PC-9 (cell line): Measurements from ENCODE around the gene SAPCD1. TPM values are rescaled to one million over a fixed set of nuclear protein-coding genes. Genes with fewer than 3 reads are reported as not detected.

Experiments
- BruUV-seq: library from RNA; stranded (reverse); fragments of 400-500 nt; replicated peaks from 2 replicates; lab custom pipeline; 2021; lab: Mats Ljungman, UMichigan
- CTCF ChIA-PET: fragments of 300-600 bp; sonication (Branson Sonifier 250); formaldehyde crosslinking; loops from one replicate; lab custom pipeline; 2022; ENCODE audit warnings: antibody characterized with exemption; lab: Charles Lee
- POLR2A ChIA-PET: fragments of 300-600 bp; sonication (Branson Sonifier 250); formaldehyde crosslinking; loops from one replicate; lab custom pipeline; 2022; ENCODE audit warnings: antibody characterized with exemption; ENCODE audit not compliant: unreplicated experiment; lab: Charles Lee
- DNase-seq, 2 experiments: peaks; one replicate each; pipeline versions ENCODE4 v3.0.0 to v3.0.0-alpha.2; 2015 to 2022; ENCODE audit warnings: mixed read lengths in 1 of 2
- H2AFZ ChIP-seq: fragments of 200-600 bp; sonication (generic); 2 replicates; pipeline ENCODE4 v1.8.1; 2017; ENCODE audit warnings: antibody characterized with exemption
- H3F3A ChIP-seq: fragments of 200-600 bp; sonication (generic); 2 replicates; pipeline ENCODE4 v1.8.1; 2017; ENCODE audit warnings: antibody characterized with exemption, mild to moderate bottlenecking, low read depth; ENCODE audit not compliant: insufficient read depth
- H3K27ac ChIP-seq: fragments of 200-600 bp; sonication (generic); 2 replicates; pipeline ENCODE4 v1.6.1; 2016; ENCODE audit warnings: mixed run types
- H3K27me3 ChIP-seq: fragments of 200-600 bp; sonication (generic); 2 replicates; pipeline ENCODE4 v1.6.1; 2016; ENCODE audit warnings: low read depth, mixed run types; ENCODE audit not compliant: insufficient read depth
- H3K36me3 ChIP-seq: fragments of 200-600 bp; sonication (generic); 2 replicates; pipeline ENCODE4 v1.6.1; 2016; ENCODE audit warnings: low read depth, mixed run types
- H3K4me1 ChIP-seq: fragments of 200-600 bp; sonication (generic); replicated peaks from 2 replicates; pipeline ENCODE4 v1.6.1; 2016; ENCODE audit warnings: mixed run types; ENCODE audit not compliant: insufficient read depth
- H3K4me2 ChIP-seq: fragments of 200-600 bp; sonication (generic); 2 replicates; pipeline ENCODE4 v1.6.1; 2017; ENCODE audit warnings: mixed run types
- H3K4me3 ChIP-seq: fragments of 200-600 bp; sonication (generic); 2 replicates; pipeline ENCODE4 v1.6.1; 2016; ENCODE audit warnings: mixed run types
- H3K79me2 ChIP-seq: fragments of 200-600 bp; sonication (generic); 2 replicates; pipeline ENCODE4 v1.6.1; 2017; ENCODE audit warnings: low read depth, mixed run types
- H3K9me2 ChIP-seq: fragments of 200-600 bp; sonication (generic); 2 replicates; pipeline ENCODE4 v1.8.1; 2017; ENCODE audit warnings: mild to moderate bottlenecking; ENCODE audit not compliant: insufficient read depth
- H3K9me3 ChIP-seq: fragments of 200-600 bp; sonication (generic); 2 replicates; pipeline ENCODE4 v1.8.1; 2016; ENCODE audit warnings: low read depth; ENCODE audit not compliant: insufficient read depth
- H4K20me1 ChIP-seq: fragments of 200-600 bp; sonication (generic); 2 replicates; pipeline ENCODE4 v1.8.1; 2017; ENCODE audit not compliant: insufficient read depth
- CTCF ChIP-seq: fragments of 200-600 bp; sonication (generic); conservative IDR thresholded peaks from 2 replicates; pipeline ENCODE4 v1.6.1; 2017; ENCODE audit warnings: mixed run types, antibody characterized with exemption, mild to moderate bottlenecking, moderate library complexity
- EZH2 ChIP-seq: fragments of 200-600 bp; sonication (generic); IDR thresholded peaks from 2 replicates; pipeline ENCODE4 v1.8.0; 2017; ENCODE audit warnings: antibody characterized with exemption, low read depth
- intact Hi-C: fragments of 100-400 bp; cut with micrococcal nuclease; formaldehyde crosslinking; loops from one replicate; pipeline ENCODE4 v1.10.0; 2022; ENCODE audit not compliant: unreplicated experiment
- total RNA-seq: library from RNA; stranded (reverse); gene quantifications from 2 replicates; pipeline ENCODE4 v1.2.3, GENCODE V29; 2021

SAPCD1 gene
- total RNA-seq, 1 experiment from 2014 or later = 11.1 TPM

DNA sequence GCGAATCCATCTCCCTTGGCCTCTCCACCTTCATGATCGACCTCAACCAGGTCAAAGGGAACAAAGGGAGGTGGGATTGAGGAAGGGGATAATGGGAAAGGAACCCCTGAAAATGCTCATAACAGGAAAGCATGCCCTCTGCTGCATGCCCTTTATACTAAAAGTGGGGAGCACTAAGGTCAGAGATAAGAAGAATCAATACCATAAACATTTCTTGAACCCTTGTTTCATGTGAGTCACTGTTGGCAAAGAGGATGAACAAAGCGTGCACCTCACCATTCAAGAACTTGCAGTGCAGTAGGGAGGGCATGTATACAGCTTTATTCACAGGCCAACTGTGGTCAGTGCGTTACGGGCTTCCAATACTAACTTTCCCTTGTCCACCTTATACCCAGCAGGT is 1.7 kb upstream of the SAPCD1 start:
- intact Hi-C loops = no loop called here
- Histone ChIP-seq H3K36me3 (no peaks in the 10 kb centered on the region), H4K20me1 (no peaks in the 10 kb centered on the region), H3K9me2 (no peaks in the 10 kb centered on the region), H3K4me2 (no peak overlapping the region), H2AFZ (no peak overlapping the region), H3F3A (peaks cover 8% of the 10 kb centered on the region; the same call in 1 of the 2 replicates), H3K27me3 (no peaks in the 10 kb centered on the region), H3K4me3 (no peak overlapping the region), H3K79me2 (no peaks in the 10 kb centered on the region), H3K27ac (no peak overlapping the region), H3K4me1 (peaks cover 5% of the 10 kb centered on the region; the same call in 1 of the 2 replicates), H3K9me3 (no peaks in the 10 kb centered on the region)
- no TSS peak for BruUV-seq
- DNase-seq = no peak
- POLR2A ChIA-PET = no interaction called here
- no peak for TF ChIP-seq EZH2
- TF ChIP-seq CTCF = no peak
- CTCF ChIA-PET = no interaction called here

DNA sequence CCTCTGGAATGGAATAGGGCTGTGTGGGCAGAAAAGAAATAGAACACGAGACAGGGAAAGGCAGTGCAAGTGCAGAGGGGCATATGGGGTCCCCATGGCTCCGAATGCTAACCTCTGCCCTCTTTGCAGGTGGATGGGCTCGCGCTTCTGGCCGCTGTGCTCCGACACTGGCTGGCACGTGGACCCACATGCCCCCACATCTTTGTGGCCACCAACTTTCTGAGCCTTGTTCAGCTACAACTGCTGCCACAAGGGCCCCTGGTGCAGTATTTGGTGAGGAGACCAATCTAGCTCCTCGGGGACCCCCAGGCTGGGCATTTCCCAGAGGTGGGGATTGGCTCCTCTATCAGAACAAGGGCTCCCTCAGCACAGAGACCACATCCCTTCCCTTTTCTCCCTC is 1.1 kb upstream of the SAPCD1 start:
- no TSS peak for BruUV-seq
- CTCF ChIA-PET = no interaction called here
- Histone ChIP-seq H3K9me3 (no peaks in the 10 kb centered on the region), H3F3A (peaks cover 8% of the 10 kb centered on the region; the same call in 1 of the 2 replicates), H3K36me3 (no peaks in the 10 kb centered on the region), H3K4me1 (peaks cover 5% of the 10 kb centered on the region; the same call in 1 of the 2 replicates), H3K9me2 (no peaks in the 10 kb centered on the region), H3K4me3 (no peak overlapping the region), H3K4me2 (no peak overlapping the region), H3K79me2 (no peaks in the 10 kb centered on the region), H4K20me1 (no peaks in the 10 kb centered on the region), H3K27ac (no peak overlapping the region), H3K27me3 (no peaks in the 10 kb centered on the region), H2AFZ (no peak overlapping the region)
- no peak for DNase-seq
- no peak for TF ChIP-seq EZH2
- TF ChIP-seq CTCF = no peak
- POLR2A ChIA-PET = no interaction called here
- intact Hi-C loops = no loop called here

DNA sequence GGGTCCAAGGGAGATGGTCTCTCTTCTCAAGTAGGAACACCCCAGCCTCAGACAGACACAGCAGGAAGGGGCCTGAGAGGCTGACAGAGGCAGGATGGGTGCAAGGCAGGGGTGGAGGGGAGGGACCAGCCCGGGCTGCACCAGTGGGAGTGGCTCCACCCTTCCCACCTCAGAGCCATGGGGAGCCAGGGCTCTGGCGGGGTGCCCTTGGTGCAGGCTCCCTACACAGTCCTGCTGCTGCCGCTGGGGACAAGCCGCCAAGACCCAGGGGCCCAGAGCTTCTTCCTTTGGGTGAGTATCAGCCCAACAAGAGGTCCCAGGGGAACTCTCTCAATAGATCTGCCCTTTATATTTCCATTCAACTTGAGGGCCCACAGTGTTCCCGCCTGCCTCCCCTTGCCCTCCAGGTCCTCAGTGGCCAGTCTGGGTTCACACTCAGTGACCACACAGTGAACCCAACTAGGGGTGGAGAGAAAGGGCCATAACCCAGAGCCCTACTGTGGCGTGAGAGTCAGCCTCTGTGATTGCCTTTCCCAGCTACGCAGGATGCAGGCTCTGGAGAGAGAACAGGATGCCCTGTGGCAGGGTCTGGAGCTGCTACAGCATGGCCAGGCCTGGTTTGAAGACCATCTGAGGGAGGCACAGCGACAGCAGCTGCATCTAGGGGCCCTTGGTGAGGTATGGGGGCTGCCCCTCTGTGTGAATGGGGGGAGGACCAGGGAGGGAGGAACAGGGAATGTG is 592 bp downstream of the SAPCD1 start:
- no peaks in the 10 kb centered on the region for H3K79me2 ChIP-seq
- H3K36me3 ChIP-seq = no peaks in the 10 kb centered on the region
- H3K4me3 ChIP-seq = no peak overlapping the region
- TF ChIP-seq CTCF (no peak), EZH2 (no peak)
- peaks cover 5% of the 10 kb centered on the region; the same call in 1 of the 2 replicates for H3K4me1 ChIP-seq
- H4K20me1 ChIP-seq = no peaks in the 10 kb centered on the region
- intact Hi-C loops = no loop called here
- H3F3A ChIP-seq = peaks cover 8% of the 10 kb centered on the region; the same call in 1 of the 2 replicates
- no peak overlapping the region for H3K4me2 ChIP-seq
- POLR2A ChIA-PET = interaction anchor here (0.6 kb wide), 1 partner anchor 124 kb away, joined by 3 read pairs; no protein-coding TSS in a partner anchor
- no peaks in the 10 kb centered on the region for H3K27me3 ChIP-seq
- no peak overlapping the region for H3K27ac ChIP-seq
- no peak overlapping the region for H2AFZ ChIP-seq
- H3K9me2 ChIP-seq = no peaks in the 10 kb centered on the region
- CTCF ChIA-PET = no interaction called here
- DNase-seq = no peak
- no peaks in the 10 kb centered on the region for H3K9me3 ChIP-seq
- BruUV-seq = no TSS peak
